ENCODE data around the gene AKAP6.

AKAP6 gene

GRCh38 chr14:32329146-32329545 lies at the start of gene AKAP6:
Gene AKAP6, plus strand, starts transcription at chr14:32329298. Its CDS starts 104,196 bp downstream, at chr14:32433494.
- H3K4me3 ChIP-seq (ENCODE audit: low read depth, low read length) = no peak within 1 kb of the TSS
- TF ChIP-seq CTCF (IDR thresholded peaks at IDR 0.05; ENCODE audit: borderline replicate concordance, insufficient read depth, low read depth, low read length) = no peak

GRCh38 chr14:32286602-32287001 lies 42.5 kb upstream of the AKAP6 start:
- H3K4me3 ChIP-seq (ENCODE audit: low read depth, low read length) = no peak overlapping the region
- no peak for TF ChIP-seq CTCF (IDR thresholded peaks at IDR 0.05; ENCODE audit: borderline replicate concordance, insufficient read depth, low read depth, low read length)

GRCh38 chr14:32296366-32296765 lies 32.7 kb upstream of the AKAP6 start:
- no peak overlapping the region for H3K4me3 ChIP-seq (ENCODE audit: low read depth, low read length)
- no peak for TF ChIP-seq CTCF (IDR thresholded peaks at IDR 0.05; ENCODE audit: borderline replicate concordance, insufficient read depth, low read depth, low read length)

- TF ChIP-seq CTCF (IDR thresholded peaks at IDR 0.05; ENCODE audit: borderline replicate concordance, insufficient read depth, low read depth, low read length) = no peak
Observed at GRCh38 chr14:32298346-32298745, 30.8 kb upstream of the AKAP6 start.

GRCh38 chr14:32300136-32300535 lies 29.0 kb upstream of the AKAP6 start:
- TF ChIP-seq CTCF (IDR thresholded peaks at IDR 0.05; ENCODE audit: borderline replicate concordance, insufficient read depth, low read depth, low read length) = no peak
- H3K4me3 ChIP-seq (ENCODE audit: low read depth, low read length) = no peak overlapping the region

More at GRCh38 chr14:32298346-32298745, 30.8 kb upstream of the AKAP6 start:
- no peak overlapping the region for H3K4me3 ChIP-seq (ENCODE audit: low read depth, low read length)

- TF ChIP-seq CTCF (IDR thresholded peaks at IDR 0.05; ENCODE audit: borderline replicate concordance, insufficient read depth, low read depth, low read length) = no peak
- no peak overlapping the region for H3K4me3 ChIP-seq (ENCODE audit: low read depth, low read length)
Observed at GRCh38 chr14:32303865-32304264, 25.2 kb upstream of the AKAP6 start.

- no peak overlapping the region for H3K4me3 ChIP-seq (ENCODE audit: low read depth, low read length)
- no peak for TF ChIP-seq CTCF (IDR thresholded peaks at IDR 0.05; ENCODE audit: borderline replicate concordance, insufficient read depth, low read depth, low read length)
Observed at GRCh38 chr14:32304296-32304695, 24.8 kb upstream of the AKAP6 start.

All from GM12875 (cell line).